ENCODE results near the gene PRSS1. TPM values are rescaled to one million over a fixed set of nuclear protein-coding genes. Genes with fewer than 3 reads are reported as not detected.
A peak's percentile ranks its signal among the peaks of the same experiment; 100 is the strongest.

PRSS1 gene
- total and polyA plus RNA-seq, 8 donors: 0.99 TPM; not detected in 7

GRCh38 chr7:142711746-142712616, 37.3 kb upstream of the PRSS1 start:
- Histone ChIP-seq H3K36me3 (no peaks in the 10 kb centered on the region), H3K9me3 (no peaks in the 10 kb centered on the region), H3K4me3 (no peak overlapping the region), H3K4me1 (no peaks in the 10 kb centered on the region), H3K27me3 (peaks cover 0 to 13% of the 10 kb centered on the region in 2 donors), H3K27ac (no peak overlapping the region)
- intact Hi-C loops (cut with DNase I): no loop called here
- DNase-seq (peak in 1 of 4 donors; percentile 2), ATAC-seq (no peak)
- TF ChIP-seq CTCF (IDR thresholded peaks at IDR 0.05): peak in 1 of 2 donors; percentile 14

- Histone ChIP-seq H3K27me3 (peaks cover 0 to 13% of the 10 kb centered on the region in 2 donors), H3K36me3 (no peaks in the 10 kb centered on the region), H3K27ac (no peak overlapping the region), H3K4me1 (no peaks in the 10 kb centered on the region), H3K9me3 (no peaks in the 10 kb centered on the region), H3K4me3 (no peak overlapping the region)
- no peak for DNase-seq
- no peak for ATAC-seq
- intact Hi-C loops (cut with DNase I): no loop called here
- TF ChIP-seq CTCF (IDR thresholded peaks at IDR 0.05): no peak
Measured at GRCh38 chr7:142712617-142712957, 36.7 kb upstream of the PRSS1 start.

GRCh38 chr7:142714375-142714774, 34.9 kb upstream of the PRSS1 start:
- Histone ChIP-seq H3K36me3 (no peaks in the 10 kb centered on the region), H3K27me3 (peaks cover 0 to 13% of the 10 kb centered on the region in 2 donors), H3K4me1 (no peaks in the 10 kb centered on the region), H3K4me3 (no peak overlapping the region), H3K27ac (no peak overlapping the region), H3K9me3 (no peaks in the 10 kb centered on the region)
- ATAC-seq: no peak
- no peak for TF ChIP-seq CTCF (IDR thresholded peaks at IDR 0.05)
- no peak for DNase-seq
- intact Hi-C loops (cut with DNase I): no loop called here

- H3K27me3 ChIP-seq: peaks cover 0 to 16% of the 10 kb centered on the region in 2 donors
- H3K27ac ChIP-seq: no peak overlapping the region
- ATAC-seq (no peak), DNase-seq (no peak)
- no peaks in the 10 kb centered on the region for H3K9me3 ChIP-seq
- H3K4me1 ChIP-seq: peaks cover 0 to 6% of the 10 kb centered on the region in 2 donors
- intact Hi-C loops (cut with DNase I): no loop called here
- H3K36me3 ChIP-seq: no peaks in the 10 kb centered on the region
- no peak overlapping the region for H3K4me3 ChIP-seq
- no peak for TF ChIP-seq CTCF (IDR thresholded peaks at IDR 0.05)
Measured at GRCh38 chr7:142716596-142716995, 32.7 kb upstream of the PRSS1 start.

GRCh38 chr7:142717453-142717852, 31.8 kb upstream of the PRSS1 start:
- H3K4me3 ChIP-seq: no peak overlapping the region
- intact Hi-C loops (cut with DNase I): no loop called here
- DNase-seq: no peak
- H3K36me3 ChIP-seq: no peaks in the 10 kb centered on the region
- peaks cover 0 to 12% of the 10 kb centered on the region in 2 donors for H3K27me3 ChIP-seq
- no peak overlapping the region for H3K27ac ChIP-seq
- no peak for TF ChIP-seq CTCF (IDR thresholded peaks at IDR 0.05)
- ATAC-seq: no peak
- H3K9me3 ChIP-seq: no peaks in the 10 kb centered on the region
- peaks cover 0 to 6% of the 10 kb centered on the region in 2 donors for H3K4me1 ChIP-seq
